T-helper 2 cell treated with Interferon-gamma antibody and Interleukin-4, amounts not matched to agents 5 μg/mL and 100 μg/mL, for 36 hours (primary cell): ENCODE data around the gene SRRM1.
A peak's percentile ranks its signal among the peaks of the same experiment; 100 is the strongest.
"Not testable (repeated sequence)": the region's sequence is repeated elsewhere in the genome, so short reads cannot be mapped to it uniquely, and the experiment has no call there.

Source experiments
- DNase-seq: peaks from one replicate; pipeline ENCODE4 v3.0.0; 2021; ENCODE audit warnings: low spot score
- H3K27ac Mint-ChIP-seq: one replicate; pipeline ENCODE4 v1.8.0; 2021; ENCODE audit warnings: mild to moderate bottlenecking, mixed read lengths
- H3K27me3 Mint-ChIP-seq: one replicate; pipeline ENCODE4 v1.8.0; 2021; ENCODE audit warnings: low read depth, mixed read lengths
- H3K36me3 Mint-ChIP-seq: one replicate; pipeline ENCODE4 v1.8.0; 2021; ENCODE audit warnings: low read depth, mixed read lengths
- H3K4me1 Mint-ChIP-seq: one replicate; pipeline ENCODE4 v1.8.0; 2021; ENCODE audit warnings: low read depth, mixed read lengths
- H3K4me3 Mint-ChIP-seq: one replicate; pipeline ENCODE4 v1.8.0; 2022; ENCODE audit warnings: mild to moderate bottlenecking, moderate library complexity, mixed read lengths
- H3K9me3 Mint-ChIP-seq: one replicate; pipeline ENCODE4 v1.8.0; 2021; ENCODE audit warnings: mixed read lengths

SRRM1 gene

DNA sequence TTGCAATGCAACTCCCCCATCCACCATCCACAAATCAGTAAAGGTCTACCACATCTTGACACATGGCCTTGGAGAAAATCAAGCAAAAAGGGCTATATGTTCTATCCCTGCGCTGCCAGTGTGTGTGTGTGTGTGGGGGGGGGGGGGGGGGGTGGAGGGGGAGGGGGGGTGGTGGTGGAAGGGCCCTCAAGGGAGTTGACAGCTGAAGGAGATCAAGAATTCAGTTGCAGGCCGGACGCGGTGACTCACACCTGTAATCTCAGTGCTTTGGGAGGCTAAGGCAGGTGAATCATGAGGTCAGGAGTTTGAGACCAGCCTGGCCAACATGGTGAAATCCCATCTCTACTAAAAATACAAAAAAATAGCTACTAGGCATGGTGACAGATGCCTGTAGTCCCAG lies 64.6 kb downstream of the SRRM1 start:
- peaks cover 1% of the 10 kb centered on the region for H3K36me3 Mint-ChIP-seq
- H3K9me3 Mint-ChIP-seq, result no peaks in the 10 kb centered on the region
- no peak overlapping the region for H3K4me3 Mint-ChIP-seq
- peaks cover 18% of the 10 kb centered on the region for H3K4me1 Mint-ChIP-seq
- H3K27me3 Mint-ChIP-seq, result no peaks in the 10 kb centered on the region
- no peak overlapping the region for H3K27ac Mint-ChIP-seq
- no peak for DNase-seq

DNA sequence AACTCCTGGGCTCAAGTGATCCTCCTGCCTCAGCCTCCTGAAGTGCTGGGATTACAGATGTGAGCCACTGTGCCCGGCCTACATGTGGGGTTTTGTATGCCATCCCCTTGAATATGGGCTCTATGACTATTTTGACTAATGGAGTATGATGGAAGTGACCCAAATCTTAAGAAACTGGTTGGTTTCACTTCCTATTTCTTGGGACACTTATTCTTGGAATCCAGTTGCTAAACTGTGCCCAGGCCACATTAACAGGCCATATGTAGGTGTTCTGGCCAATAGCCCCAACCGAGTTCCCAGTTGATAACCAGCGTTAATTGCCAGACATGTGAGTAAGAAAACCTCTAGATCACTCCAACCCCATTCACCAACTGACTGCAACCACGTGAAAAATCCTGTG lies 65.8 kb downstream of the SRRM1 start:
- no peaks in the 10 kb centered on the region for H3K9me3 Mint-ChIP-seq
- H3K27ac Mint-ChIP-seq, result no peak overlapping the region
- H3K27me3 Mint-ChIP-seq, result no peaks in the 10 kb centered on the region
- H3K36me3 Mint-ChIP-seq, result peaks cover 1% of the 10 kb centered on the region
- no peak for DNase-seq
- H3K4me3 Mint-ChIP-seq, result no peak overlapping the region
- H3K4me1 Mint-ChIP-seq, result peaks cover 18% of the 10 kb centered on the region

- no peak overlapping the region for H3K4me3 Mint-ChIP-seq
- H3K36me3 Mint-ChIP-seq, result peaks cover 1% of the 10 kb centered on the region
- no peaks in the 10 kb centered on the region for H3K9me3 Mint-ChIP-seq
- peaks cover 18% of the 10 kb centered on the region for H3K4me1 Mint-ChIP-seq
- H3K27ac Mint-ChIP-seq, result peak overlapping the region; percentile 77
- H3K27me3 Mint-ChIP-seq, result no peaks in the 10 kb centered on the region
- DNase-seq, result no peak
These were observed 66.8 kb downstream of the SRRM1 start for GRCh38 chr1:24709791-24710441.

DNA sequence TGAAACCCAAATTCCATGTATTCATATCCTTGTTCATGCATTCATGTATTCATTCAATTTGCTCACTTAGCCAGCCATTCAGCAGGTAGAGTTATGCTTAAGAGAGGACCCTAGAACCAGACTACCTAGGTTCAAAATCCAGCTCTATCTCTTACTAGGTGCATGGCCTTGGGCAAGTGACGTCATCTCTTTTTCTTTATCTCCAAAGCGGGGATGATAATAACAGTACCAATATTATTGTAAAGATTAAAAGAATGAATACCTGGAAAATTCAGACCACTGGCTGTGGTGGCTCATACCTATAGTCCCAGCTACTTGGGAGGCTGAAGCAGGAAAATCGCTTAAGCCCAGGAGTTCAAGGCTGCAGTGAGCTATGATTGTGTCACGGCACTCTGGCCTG lies 68.2 kb downstream of the SRRM1 start:
- no peaks in the 10 kb centered on the region for H3K9me3 Mint-ChIP-seq
- no peaks in the 10 kb centered on the region for H3K27me3 Mint-ChIP-seq
- DNase-seq, result no peak
- H3K4me1 Mint-ChIP-seq, result peaks cover 12% of the 10 kb centered on the region
- peaks cover 1% of the 10 kb centered on the region for H3K36me3 Mint-ChIP-seq
- H3K27ac Mint-ChIP-seq, result no peak overlapping the region
- no peak overlapping the region for H3K4me3 Mint-ChIP-seq

DNA sequence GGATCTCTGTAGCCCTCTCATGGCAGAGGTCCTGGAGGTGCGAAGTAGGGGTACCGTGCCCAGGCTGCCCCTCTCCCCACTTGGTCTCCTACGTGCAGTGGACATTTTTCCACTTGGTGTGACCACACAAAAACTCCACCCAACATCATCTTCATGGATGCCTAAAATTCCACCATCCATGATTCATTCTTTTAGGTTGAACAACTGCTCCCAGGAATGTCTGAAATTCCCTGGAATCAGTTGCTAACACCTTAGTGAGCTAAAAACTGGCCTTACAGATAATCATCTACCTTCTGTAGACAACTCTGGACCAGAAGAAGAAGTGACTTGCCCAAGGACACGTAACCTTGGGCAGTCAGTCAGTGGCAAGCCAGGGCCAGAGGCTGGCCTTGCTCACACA lies 70.1 kb downstream of the SRRM1 start:
- no peaks in the 10 kb centered on the region for H3K27me3 Mint-ChIP-seq
- H3K36me3 Mint-ChIP-seq, result no peaks in the 10 kb centered on the region
- H3K4me3 Mint-ChIP-seq, result no peak overlapping the region
- peaks cover 12% of the 10 kb centered on the region for H3K4me1 Mint-ChIP-seq
- no peaks in the 10 kb centered on the region for H3K9me3 Mint-ChIP-seq
- no peak for DNase-seq
- H3K27ac Mint-ChIP-seq, result no peak overlapping the region

GRCh38 chr1:24713736-24714135 lies 70.6 kb downstream of the SRRM1 start:
- no peak overlapping the region for H3K27ac Mint-ChIP-seq
- peaks cover 12% of the 10 kb centered on the region for H3K4me1 Mint-ChIP-seq
- H3K9me3 Mint-ChIP-seq, result no peaks in the 10 kb centered on the region
- DNase-seq, result no peak
- no peaks in the 10 kb centered on the region for H3K27me3 Mint-ChIP-seq
- H3K36me3 Mint-ChIP-seq, result no peaks in the 10 kb centered on the region
- H3K4me3 Mint-ChIP-seq, result no peak overlapping the region

DNA sequence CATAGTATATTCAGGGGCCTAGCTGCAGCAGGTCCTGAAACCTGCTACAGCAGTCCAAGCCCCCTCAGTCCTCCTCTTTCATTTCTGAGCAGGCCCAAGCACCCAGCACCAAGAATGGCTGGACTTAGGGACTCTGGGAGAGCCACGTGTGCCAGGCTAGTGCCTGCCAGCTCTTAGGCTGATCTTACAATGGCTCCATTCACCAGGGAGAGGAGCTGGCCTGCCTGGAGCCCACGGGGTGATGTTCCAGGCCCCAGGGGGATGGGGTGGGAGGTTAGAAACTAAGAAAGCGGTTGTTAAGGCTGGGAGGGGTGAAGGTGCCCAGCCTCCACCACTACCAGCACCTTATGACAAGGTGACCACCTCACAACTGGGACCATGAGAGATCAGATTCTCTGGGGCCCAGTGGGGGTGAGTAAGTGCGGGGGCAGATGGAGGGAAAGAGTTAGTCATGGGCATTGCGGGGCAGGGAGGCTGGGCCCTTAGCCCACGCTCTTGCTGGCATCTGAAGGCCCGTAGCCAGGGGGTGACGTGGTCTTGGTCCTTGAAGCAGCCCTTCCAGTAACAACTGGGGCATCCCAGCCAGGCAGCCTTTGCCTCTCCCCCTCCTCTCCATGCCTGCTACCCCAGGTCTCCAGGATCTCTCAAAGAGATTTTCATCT lies 71.9 kb downstream of the SRRM1 start:
- peaks cover 3% of the 10 kb centered on the region for H3K4me1 Mint-ChIP-seq
- H3K27ac Mint-ChIP-seq, result no peak overlapping the region
- DNase-seq, result peak; percentile 26
- no peaks in the 10 kb centered on the region for H3K36me3 Mint-ChIP-seq
- H3K4me3 Mint-ChIP-seq, result no peak overlapping the region
- H3K9me3 Mint-ChIP-seq, result no peaks in the 10 kb centered on the region
- no peaks in the 10 kb centered on the region for H3K27me3 Mint-ChIP-seq

DNA sequence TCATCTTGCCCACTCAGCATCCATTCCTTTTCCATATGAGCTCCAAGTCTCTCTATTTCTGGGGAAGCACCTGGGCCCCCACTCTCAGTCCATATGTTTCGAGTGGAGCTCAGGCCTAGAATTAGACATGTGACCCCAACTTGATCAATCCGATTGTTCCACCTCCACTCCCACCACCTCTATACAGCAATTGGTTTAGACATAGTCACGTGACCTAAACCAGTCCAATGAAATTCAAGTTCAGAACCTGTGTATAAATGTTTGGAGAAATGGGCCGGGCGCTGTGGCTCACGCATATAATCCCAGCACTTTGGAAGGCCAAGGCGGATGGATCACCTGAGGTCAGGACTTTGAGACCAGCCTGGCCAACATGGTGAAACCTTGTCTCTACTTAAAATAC lies 72.6 kb downstream of the SRRM1 start:
- Mint-ChIP-seq H3K9me3 (no peaks in the 10 kb centered on the region), H3K27me3 (no peaks in the 10 kb centered on the region), H3K4me3 (no peak overlapping the region), H3K27ac (no peak overlapping the region), H3K4me1 (no peaks in the 10 kb centered on the region), H3K36me3 (no peaks in the 10 kb centered on the region)
- no peak for DNase-seq

DNA sequence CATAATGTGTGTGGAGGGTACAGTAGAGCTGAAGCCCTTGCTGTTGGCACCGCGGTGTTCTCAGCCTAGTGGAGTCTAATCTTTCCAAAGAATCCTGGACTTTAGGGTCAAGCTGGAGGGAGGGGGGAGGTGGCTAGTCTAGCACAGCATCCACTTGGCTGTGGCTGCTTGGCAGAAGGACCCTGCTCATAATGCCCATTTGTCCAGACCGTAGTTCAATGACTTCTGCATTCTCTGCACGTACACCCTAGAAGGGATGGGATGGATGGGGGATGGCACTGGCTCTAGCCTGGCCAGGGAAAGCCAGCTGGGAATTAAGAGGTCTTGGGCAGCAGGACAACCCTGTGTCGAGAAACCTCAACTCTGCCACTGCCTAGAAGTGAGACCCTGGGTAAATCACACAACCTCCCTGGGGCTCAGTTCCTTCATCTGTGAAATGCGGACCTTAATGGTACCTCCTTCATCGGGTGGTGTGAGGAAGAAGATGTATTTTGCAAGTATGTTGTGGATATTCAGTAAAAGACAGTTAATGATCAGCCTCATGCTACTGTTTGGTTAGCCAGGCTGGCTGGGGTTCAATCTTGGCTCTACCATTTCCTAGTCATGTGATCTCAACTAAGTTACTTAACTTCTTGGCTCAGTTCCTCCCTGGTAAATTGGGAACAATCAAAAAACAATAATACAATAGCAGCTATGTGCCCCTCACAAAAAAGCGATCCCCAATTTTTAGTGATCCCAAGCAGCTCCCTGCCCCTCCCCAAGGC lies 75.0 kb downstream of the SRRM1 start:
- H3K9me3 Mint-ChIP-seq, result peaks cover 5% of the 10 kb centered on the region
- no peak overlapping the region for H3K27ac Mint-ChIP-seq
- no peaks in the 10 kb centered on the region for H3K36me3 Mint-ChIP-seq
- no peaks in the 10 kb centered on the region for H3K27me3 Mint-ChIP-seq
- peaks cover 11% of the 10 kb centered on the region for H3K4me1 Mint-ChIP-seq
- DNase-seq, result no peak
- no peak overlapping the region for H3K4me3 Mint-ChIP-seq

GRCh38 chr1:24720152-24720551 lies 77.0 kb downstream of the SRRM1 start:
- no peak overlapping the region for H3K4me3 Mint-ChIP-seq
- H3K9me3 Mint-ChIP-seq, result peaks cover 5% of the 10 kb centered on the region
- H3K36me3 Mint-ChIP-seq, result no peaks in the 10 kb centered on the region
- no peak overlapping the region for H3K27ac Mint-ChIP-seq
- peaks cover 11% of the 10 kb centered on the region for H3K4me1 Mint-ChIP-seq
- no peaks in the 10 kb centered on the region for H3K27me3 Mint-ChIP-seq
- no peak for DNase-seq

- Mint-ChIP-seq H3K4me1 (peaks cover 11% of the 10 kb centered on the region), H3K27me3 (no peaks in the 10 kb centered on the region)
These were observed 78.4 kb downstream of the SRRM1 start for GRCh38 chr1:24721533-24721932.

DNA sequence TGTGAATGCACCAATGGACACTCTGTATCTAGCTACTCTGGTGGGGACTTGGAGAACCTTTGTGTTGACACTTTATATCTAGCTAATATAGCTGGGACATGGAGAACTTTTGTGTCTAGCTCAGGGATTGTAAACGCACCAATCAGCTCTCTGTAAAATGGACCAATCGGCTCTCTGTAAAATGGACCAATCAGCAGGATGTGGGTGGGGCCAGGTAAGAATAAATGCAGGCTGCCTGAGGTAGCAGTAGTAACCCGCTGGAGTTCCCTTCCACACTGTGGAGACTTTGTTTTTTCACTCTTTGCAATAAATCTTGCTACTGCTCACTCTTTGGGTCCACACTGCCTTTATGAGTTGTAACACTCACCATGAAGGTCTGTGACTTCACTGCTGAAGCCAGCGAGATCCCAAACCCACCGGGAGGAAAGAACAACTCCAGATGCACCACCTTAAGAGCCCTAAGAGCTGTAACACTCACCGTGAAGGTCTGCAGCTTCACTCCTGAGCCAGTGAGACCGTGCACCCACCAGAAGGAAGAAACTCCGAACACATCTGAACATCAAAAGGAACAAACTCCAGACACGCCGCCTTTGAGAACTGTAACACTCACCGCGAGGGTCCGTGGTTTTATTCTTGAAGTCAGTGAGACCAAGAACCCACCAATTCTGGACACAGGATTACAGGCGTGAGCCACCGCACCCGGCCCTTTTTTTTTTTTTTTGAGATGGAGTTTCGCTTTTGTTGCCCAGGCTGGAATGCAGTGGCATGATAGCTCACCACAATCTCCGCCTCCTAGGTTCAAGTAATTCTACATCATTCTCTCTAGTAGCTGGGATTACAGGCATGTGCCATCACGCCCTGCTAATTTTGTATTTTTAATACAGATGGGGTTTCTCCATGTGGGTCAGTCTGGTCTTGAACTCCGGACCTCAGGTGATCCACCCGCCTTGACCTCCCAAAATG lies 79.3 kb downstream of the SRRM1 start:
- Mint-ChIP-seq H3K4me3 (peak overlapping the region; percentile 83), H3K4me1 (peaks cover 15% of the 10 kb centered on the region), H3K27ac (peak overlapping the region; percentile 45)
- not testable (repeated sequence) for DNase-seq, H3K36me3 Mint-ChIP-seq, H3K27me3 Mint-ChIP-seq, H3K9me3 Mint-ChIP-seq

More at GRCh38 chr1:24721533-24721932, 78.4 kb downstream of the SRRM1 start:
- Mint-ChIP-seq H3K36me3 (no peaks in the 10 kb centered on the region), H3K9me3 (peaks cover 5% of the 10 kb centered on the region), H3K27ac (no peak overlapping the region), H3K4me3 (no peak overlapping the region)
- no peak for DNase-seq
